Aortic smooth muscle cell (primary cell): ENCODE measurements around the gene ARHGDIA. TPM values are rescaled to one million over a fixed set of nuclear protein-coding genes. Genes with fewer than 3 reads are reported as not detected.

Experiments
- total RNA-seq: library from RNA; depleted of rRNA; stranded (reverse); fragments of >200 nt; gene quantifications from 2 replicates; pipeline ENCODE4 v1.2.3, GENCODE V29; 2014

Gene ARHGDIA
- 110 and 179 TPM in 2 replicates for total RNA-seq

DNA sequence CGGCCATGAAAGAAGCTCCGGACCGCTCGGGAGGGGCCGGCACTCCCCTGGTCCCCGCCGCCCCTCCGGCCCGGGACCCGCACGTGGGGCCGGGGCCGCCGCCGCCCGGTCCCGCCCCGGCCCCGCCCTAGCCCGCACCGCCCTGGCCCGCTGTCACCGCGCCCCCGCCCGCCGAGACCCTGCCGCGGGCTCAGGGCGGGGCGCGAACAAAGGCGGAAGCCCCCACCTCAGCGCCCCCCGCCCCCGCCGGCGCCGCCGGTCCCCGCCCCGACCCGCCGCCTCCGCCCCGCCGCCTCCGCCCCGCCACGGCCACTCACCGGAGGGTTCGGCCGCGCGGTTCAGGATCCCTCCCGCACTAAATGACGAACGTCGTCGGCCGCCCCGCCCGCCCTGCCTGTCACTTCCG lies at the start of gene ARHGDIA:
Gene ARHGDIA (minus strand): TSS at position 357 of the 406 bp plus-strand sequence. CDS start 1,407 bp downstream, outside the sequence.

DNA sequence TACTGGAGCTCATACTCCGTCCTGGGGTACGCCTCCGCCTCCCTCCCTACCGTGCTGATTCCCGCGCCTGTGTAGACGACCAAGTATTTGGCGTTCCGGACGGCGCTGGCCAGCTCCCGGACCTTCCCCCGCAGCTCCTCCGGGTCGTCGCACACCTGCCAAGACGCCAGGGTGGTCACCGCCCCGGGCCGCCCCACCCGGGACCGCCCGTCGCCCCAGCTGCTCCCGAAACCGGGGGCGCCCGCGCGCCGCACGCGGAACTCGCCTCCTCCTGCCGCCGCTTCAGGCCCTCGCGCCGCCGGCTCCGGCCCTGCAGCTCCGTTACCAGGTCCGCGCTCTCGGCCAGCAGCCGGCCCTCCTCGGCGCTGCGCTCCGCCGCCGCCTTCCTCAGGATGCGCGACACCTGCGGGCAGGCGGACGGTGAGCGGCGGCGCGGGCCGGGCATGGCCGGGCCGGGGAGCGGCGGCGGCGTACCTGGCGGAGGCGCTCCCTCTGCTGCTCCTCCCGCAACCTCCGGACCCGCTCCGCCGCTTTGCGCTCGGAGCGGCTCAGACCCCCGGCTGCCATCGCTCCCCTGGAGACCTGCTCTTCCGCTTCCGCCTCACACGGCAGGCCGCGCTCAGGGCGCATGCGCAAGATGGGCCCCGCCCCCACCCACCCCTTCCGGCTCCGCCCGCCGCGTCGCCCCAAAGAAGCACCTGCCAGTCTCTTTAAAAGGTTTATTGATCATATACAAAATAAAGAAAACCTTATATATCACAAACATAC lies 46.6 kb upstream of the ARHGDIA start, which contains the start of gene SIRT7:
Gene SIRT7 (minus strand): TSS at position 612 of the 768 bp plus-strand sequence. CDS start 45 bp downstream, at position 567.

DNA sequence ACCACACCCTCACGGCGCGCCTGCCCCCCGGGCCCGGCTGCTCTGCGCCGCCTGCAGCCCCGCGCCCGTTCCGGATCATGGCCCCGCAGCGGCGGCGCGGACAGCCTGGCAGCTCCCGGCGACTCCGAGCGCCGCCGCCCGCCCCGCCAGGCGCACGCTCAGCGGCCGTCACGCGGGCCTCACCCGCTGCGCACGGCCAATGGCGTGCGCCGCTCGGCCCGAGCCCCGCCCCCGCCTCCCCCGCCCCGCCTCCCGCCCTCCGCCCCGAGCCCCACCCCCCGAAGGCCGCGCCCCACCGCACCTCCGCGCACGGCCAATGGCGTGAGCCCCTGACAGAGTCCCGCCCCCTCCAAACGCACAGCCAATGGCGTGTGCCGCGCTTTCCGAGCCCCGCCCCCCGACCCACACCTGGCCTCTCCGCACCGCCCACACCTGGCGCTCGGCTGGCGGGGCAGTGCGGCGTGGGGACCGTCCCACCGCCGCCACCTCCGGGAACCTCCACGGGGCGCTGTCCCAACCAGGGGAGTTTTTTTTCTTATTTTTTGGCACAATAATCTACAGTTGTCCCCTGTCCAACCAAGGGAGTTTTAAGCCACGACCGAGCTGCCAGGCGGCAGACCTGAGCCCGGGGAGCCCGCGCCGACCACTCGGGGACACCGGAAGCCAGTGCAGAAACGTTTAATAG lies 40.3 kb upstream of the ARHGDIA start, which contains the start of gene PCYT2:
Gene PCYT2 (minus strand): TSS at position 123 of the 685 bp plus-strand sequence. CDS start 44 bp downstream, at position 79.

DNA sequence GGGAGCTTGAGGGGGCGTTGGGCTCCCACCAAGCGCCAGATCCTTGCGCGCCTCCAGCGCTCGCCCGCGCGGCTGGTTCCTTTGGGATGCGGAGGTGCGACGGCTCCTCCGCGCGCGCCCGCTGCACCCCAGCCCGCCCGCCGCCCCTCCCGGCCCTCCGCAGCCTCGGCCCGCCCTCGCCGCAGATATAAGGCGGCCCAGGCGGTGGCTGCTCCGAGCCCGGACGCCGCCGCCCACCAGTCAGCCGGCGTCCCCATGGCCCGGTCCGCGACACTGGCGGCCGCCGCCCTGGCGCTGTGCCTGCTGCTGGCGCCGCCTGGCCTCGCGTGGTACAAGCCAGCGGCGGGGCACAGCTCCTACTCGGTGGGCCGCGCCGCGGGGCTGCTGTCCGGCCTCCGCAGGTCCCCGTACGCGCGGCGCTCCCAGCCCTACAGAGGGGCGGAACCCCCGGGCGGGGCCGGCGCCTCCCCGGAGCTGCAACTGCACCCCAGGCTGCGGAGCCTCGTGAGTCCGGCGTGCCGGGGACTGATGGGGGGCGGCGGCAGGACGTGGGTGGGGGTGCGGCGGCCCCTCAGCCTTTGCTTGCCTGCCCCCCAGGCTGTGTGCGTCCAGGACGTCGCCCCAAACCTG lies 31.0 kb upstream of the ARHGDIA start, which contains the start of gene NPB:
Gene NPB (plus strand): TSS at position 216 of the 630 bp plus-strand sequence. CDS start 40 bp downstream, at position 256.

DNA sequence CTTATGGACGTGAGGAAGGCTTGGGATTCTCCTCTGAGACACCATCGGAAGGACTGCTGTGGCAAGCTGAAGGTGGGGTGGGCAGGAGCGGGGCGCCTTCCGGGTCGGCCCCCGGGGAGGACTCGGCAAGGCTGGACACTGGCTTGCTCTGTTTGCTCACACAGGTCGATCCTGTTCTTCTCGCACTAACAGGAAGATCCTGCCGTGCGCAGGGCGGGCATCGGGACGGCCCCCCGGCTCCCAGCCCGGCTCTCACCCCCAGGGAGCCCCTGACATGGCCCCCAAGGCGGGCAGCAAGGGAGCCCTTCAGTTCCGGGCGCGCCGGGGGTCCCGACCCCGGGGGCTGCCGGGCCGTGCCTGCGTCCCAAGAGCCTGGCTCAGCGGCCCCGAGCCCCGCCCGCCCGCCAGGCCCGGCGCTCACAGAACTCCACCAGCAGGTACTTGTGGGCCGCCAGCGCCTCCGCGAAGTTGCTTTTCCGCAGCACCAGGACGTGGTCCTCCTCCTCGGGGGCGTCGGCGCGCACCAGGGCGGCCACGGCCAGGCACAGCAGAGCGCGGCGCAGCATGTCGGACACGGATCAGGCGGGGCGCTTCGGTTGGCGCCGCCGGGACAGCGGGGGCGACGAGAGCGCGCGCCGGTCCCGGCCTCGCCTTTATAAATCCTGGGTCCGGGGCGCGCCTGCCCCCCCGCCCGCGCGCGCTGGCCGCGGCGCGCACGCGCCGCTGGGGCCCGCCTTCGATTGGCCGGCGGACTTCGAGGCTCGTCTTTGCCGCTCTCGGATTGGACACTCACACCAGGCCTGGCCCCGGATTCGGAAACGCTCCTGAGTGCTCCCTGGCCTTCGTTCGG lies 11.0 kb downstream of the ARHGDIA start, which contains the start of gene P4HB:
Gene P4HB (minus strand): TSS at position 630 of the 850 bp plus-strand sequence. CDS start 64 bp downstream, at position 566.

DNA sequence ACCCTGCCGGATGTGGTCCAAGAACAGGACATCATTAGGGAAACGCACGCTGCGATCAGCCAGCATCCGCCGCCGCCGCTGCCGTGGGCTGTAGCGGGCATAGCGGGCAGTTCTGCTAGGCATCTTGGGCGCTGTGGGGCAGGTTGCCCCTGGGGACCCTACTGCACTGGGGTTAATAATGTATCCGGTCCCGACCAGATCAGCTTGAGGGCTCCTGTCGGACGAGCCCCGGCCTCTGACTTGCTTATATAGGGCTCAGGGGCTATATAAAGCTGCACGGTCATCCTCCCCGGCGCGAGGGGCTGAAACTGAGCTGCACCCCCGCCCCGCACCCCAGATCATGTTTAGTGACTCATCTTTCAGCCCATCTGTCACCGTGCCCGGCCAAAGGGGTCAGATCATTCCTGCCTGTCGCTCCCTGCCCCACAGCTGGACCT lies 36.3 kb downstream of the ARHGDIA start, which contains the start of gene PPP1R27:
Gene PPP1R27 (minus strand): TSS at position 220 of the 437 bp plus-strand sequence. CDS start 97 bp downstream, at position 123.

DNA sequence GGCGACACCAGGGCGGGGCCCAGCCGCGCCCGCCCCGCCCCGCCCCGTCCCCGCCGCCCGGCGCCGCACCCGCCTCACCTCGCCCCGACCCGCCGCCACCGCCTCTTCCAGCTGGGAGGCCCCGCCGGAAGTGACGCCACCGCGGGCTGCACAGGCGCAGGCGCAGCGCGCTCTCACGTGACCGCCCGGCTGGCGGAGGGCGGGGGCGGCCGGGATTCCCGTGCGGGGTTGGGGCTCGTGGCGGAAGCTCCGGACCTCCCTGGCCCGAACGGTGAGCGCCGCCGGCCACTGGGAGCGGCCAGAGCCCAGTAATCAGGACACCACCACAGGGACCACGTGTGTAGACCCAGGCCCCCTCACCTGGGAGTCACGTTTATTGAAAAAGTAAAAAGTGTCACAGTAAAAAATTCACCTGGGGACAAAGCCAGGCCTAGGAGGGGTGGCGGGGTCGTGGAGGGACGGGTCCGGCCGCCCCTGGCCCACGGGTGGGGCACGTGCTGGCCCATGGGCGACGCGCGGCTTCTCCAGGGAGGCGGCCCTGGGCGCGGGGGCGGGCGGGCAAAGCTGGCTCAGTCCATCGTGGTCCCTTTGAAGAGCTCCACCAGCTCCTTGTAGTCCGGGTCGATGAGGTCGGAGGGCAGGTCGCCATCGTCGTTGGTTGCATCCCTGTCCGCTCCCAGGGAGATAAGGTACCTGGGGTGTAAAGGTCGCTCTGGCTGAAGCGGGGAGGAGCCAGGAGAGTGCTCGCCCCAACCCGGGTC lies 37.8 kb downstream of the ARHGDIA start, which contains the start of gene MCRIP1:
Gene MCRIP1 (minus strand): TSS at position 132 of the 761 bp plus-strand sequence. CDS start 8,785 bp downstream, outside the sequence.

Other genes with a start within 250 kb of the ARHGDIA start
- 67.3 and 72.5 TPM in 2 replicates for gene NPLOC4, start 234.2 kb downstream of the ARHGDIA start, total RNA-seq
- gene TSPAN10, start 234.1 kb downstream of the ARHGDIA start, total RNA-seq = 0.81 and 1.1 TPM in 2 replicates
- not detected in 2 replicates for gene PDE6G, start 214.8 kb downstream of the ARHGDIA start, total RNA-seq
- 24.6 and 37.7 TPM in 2 replicates for gene OXLD1, start 204.7 kb downstream of the ARHGDIA start, total RNA-seq
- 5.3 and 9.4 TPM in 2 replicates for gene CCDC137, start 204.6 kb downstream of the ARHGDIA start, total RNA-seq
- 25.1 and 42.8 TPM in 2 replicates for gene ARL16, start 187.5 kb downstream of the ARHGDIA start, total RNA-seq
- gene HGS, start 187.3 kb downstream of the ARHGDIA start, total RNA-seq = 78.3 and 91.3 TPM in 2 replicates
- 5.2 and 6.3 TPM in 2 replicates for gene MRPL12, start 168.0 kb downstream of the ARHGDIA start, total RNA-seq
- gene SLC25A10, start 159.1 kb downstream of the ARHGDIA start, total RNA-seq = 7.0 and 10.8 TPM in 2 replicates
- gene GCGR, start 67.2 kb downstream of the ARHGDIA start, total RNA-seq = not detected in 2 replicates
- 124 and 145 TPM in 2 replicates for gene MCRIP1, start 38.0 kb downstream of the ARHGDIA start, total RNA-seq
- gene PPP1R27, start 36.3 kb downstream of the ARHGDIA start, total RNA-seq = not detected in 2 replicates
- gene P4HB, start 10.8 kb downstream of the ARHGDIA start, total RNA-seq = 1,018 and 1,063 TPM in 2 replicates
- 109 and 156 TPM in 2 replicates for gene ALYREF, start 20.2 kb upstream of the ARHGDIA start, total RNA-seq
- 201 and 265 TPM in 2 replicates for gene ANAPC11, start 20.4 kb upstream of the ARHGDIA start, total RNA-seq
- 0.37 and 0.40 TPM in 2 replicates for gene NPB, start 30.9 kb upstream of the ARHGDIA start, total RNA-seq
- gene PCYT2, start 40.1 kb upstream of the ARHGDIA start, total RNA-seq = 55.0 and 60.2 TPM in 2 replicates
- 14.6 and 18.5 TPM in 2 replicates for gene SIRT7, start 46.8 kb upstream of the ARHGDIA start, total RNA-seq
- gene MAFG, start 56.4 kb upstream of the ARHGDIA start, total RNA-seq = 17.0 and 17.3 TPM in 2 replicates
- gene PYCR1, start 66.0 kb upstream of the ARHGDIA start, total RNA-seq = 54.8 and 61.3 TPM in 2 replicates
- under 0.01 TPM in 1 of 2 replicates, not detected in the other for gene MYADML2, start 75.9 kb upstream of the ARHGDIA start, total RNA-seq
- under 0.01 TPM in 1 of 2 replicates, not detected in the other for gene NOTUM, start 89.8 kb upstream of the ARHGDIA start, total RNA-seq
- 26.6 and 28.8 TPM in 2 replicates for gene ASPSCR1, start 106.3 kb upstream of the ARHGDIA start, total RNA-seq
- gene CENPX, start 151.5 kb upstream of the ARHGDIA start, total RNA-seq = 26.2 and 35.1 TPM in 2 replicates
- 12.0 and 17.8 TPM in 2 replicates for gene LRRC45, start 152.0 kb upstream of the ARHGDIA start, total RNA-seq
- gene RAC3, start 160.3 kb upstream of the ARHGDIA start, total RNA-seq = 4.4 and 4.8 TPM in 2 replicates
- gene DCXR, start 166.4 kb upstream of the ARHGDIA start, total RNA-seq = 38.7 and 43.1 TPM in 2 replicates
- gene RFNG, start 180.5 kb upstream of the ARHGDIA start, total RNA-seq = 23.5 and 26.9 TPM in 2 replicates
- gene GPS1, start 180.6 kb upstream of the ARHGDIA start, total RNA-seq = 76.9 and 97.9 TPM in 2 replicates
- gene DUS1L, start 194.5 kb upstream of the ARHGDIA start, total RNA-seq = 35.7 and 50.7 TPM in 2 replicates
- gene FASN, start 226.9 kb upstream of the ARHGDIA start, total RNA-seq = 79.8 and 118 TPM in 2 replicates